ENCODE results near the gene NLRC4. TPM values are rescaled to one million over a fixed set of nuclear protein-coding genes. Genes with fewer than 3 reads are reported as not detected.
A peak's percentile ranks its signal among the peaks of the same experiment; 100 is the strongest.

NLRC4 gene
- total RNA-seq, 1 experiment from 2014 or later: not detected

GRCh38 chr2:32290000-32290339 is 25.3 kb upstream of the NLRC4 start:
- Mint-ChIP-seq H3K27ac (ENCODE audit: unreplicated experiment) (peak overlapping the region; percentile 77), H3K27me3 (ENCODE audit: unreplicated experiment) (no peaks in the 10 kb centered on the region), H3K36me3 (ENCODE audit: insufficient read depth, unreplicated experiment) (peaks cover 11% of the 10 kb centered on the region), H3K9me3 (ENCODE audit: low read depth, unreplicated experiment) (no peaks in the 10 kb centered on the region), H3K4me3 (ENCODE audit: low read depth, unreplicated experiment) (no peak overlapping the region), H3K4me1 (ENCODE audit: low read depth, unreplicated experiment) (peaks cover 12% of the 10 kb centered on the region)
- TF ChIP-seq CTCF (IDR thresholded peaks at IDR 0.05; ENCODE audit: unreplicated experiment): no peak
- no TSS peak for BruUV-seq (replicated peaks)
- CTCF ChIA-PET: no interaction called here
- intact Hi-C loops (cut with micrococcal nuclease; ENCODE audit: unreplicated experiment): no loop called here
- no peak for DNase-seq

- Mint-ChIP-seq H3K9me3 (ENCODE audit: low read depth, unreplicated experiment) (no peaks in the 10 kb centered on the region), H3K27me3 (ENCODE audit: unreplicated experiment) (no peaks in the 10 kb centered on the region), H3K36me3 (ENCODE audit: insufficient read depth, unreplicated experiment) (peaks cover 11% of the 10 kb centered on the region), H3K4me1 (ENCODE audit: low read depth, unreplicated experiment) (peaks cover 18% of the 10 kb centered on the region), H3K4me3 (ENCODE audit: low read depth, unreplicated experiment) (no peak overlapping the region), H3K27ac (ENCODE audit: unreplicated experiment) (peak overlapping the region; percentile 77)
- peak; percentile 13 for DNase-seq
- intact Hi-C loops (cut with micrococcal nuclease; ENCODE audit: unreplicated experiment): no loop called here
- BruUV-seq (replicated peaks): no TSS peak
- CTCF ChIA-PET: no interaction called here
- TF ChIP-seq CTCF (IDR thresholded peaks at IDR 0.05; ENCODE audit: unreplicated experiment): no peak
Measured at GRCh38 chr2:32289165-32289999, 24.7 kb upstream of the NLRC4 start.

- no TSS peak for BruUV-seq (replicated peaks)
- Mint-ChIP-seq H3K4me1 (ENCODE audit: low read depth, unreplicated experiment) (peaks cover 30% of the 10 kb centered on the region), H3K36me3 (ENCODE audit: insufficient read depth, unreplicated experiment) (peaks cover 13% of the 10 kb centered on the region), H3K27me3 (ENCODE audit: unreplicated experiment) (no peaks in the 10 kb centered on the region), H3K27ac (ENCODE audit: unreplicated experiment) (peak overlapping the region; percentile 12), H3K9me3 (ENCODE audit: low read depth, unreplicated experiment) (no peaks in the 10 kb centered on the region), H3K4me3 (ENCODE audit: low read depth, unreplicated experiment) (peak overlapping the region; percentile 1)
- TF ChIP-seq CTCF (IDR thresholded peaks at IDR 0.05; ENCODE audit: unreplicated experiment): no peak
- no peak for DNase-seq
- intact Hi-C loops (cut with micrococcal nuclease; ENCODE audit: unreplicated experiment): no loop called here
- CTCF ChIA-PET: no interaction called here
Measured at GRCh38 chr2:32284321-32284720, 19.6 kb upstream of the NLRC4 start.

GRCh38 chr2:32278478-32278853 is 13.8 kb upstream of the NLRC4 start:
- CTCF ChIA-PET: no interaction called here
- intact Hi-C loops (cut with micrococcal nuclease; ENCODE audit: unreplicated experiment): no loop called here
- DNase-seq: no peak
- no peak for TF ChIP-seq CTCF (IDR thresholded peaks at IDR 0.05; ENCODE audit: unreplicated experiment)
- BruUV-seq (replicated peaks): no TSS peak
- H3K4me3 Mint-ChIP-seq (ENCODE audit: low read depth, unreplicated experiment): peak overlapping the region; percentile 87
- peaks cover 14% of the 10 kb centered on the region for H3K4me1 Mint-ChIP-seq (ENCODE audit: low read depth, unreplicated experiment)
- peaks cover 29% of the 10 kb centered on the region for H3K36me3 Mint-ChIP-seq (ENCODE audit: insufficient read depth, unreplicated experiment)
- no peaks in the 10 kb centered on the region for H3K27me3 Mint-ChIP-seq (ENCODE audit: unreplicated experiment)
- H3K27ac Mint-ChIP-seq (ENCODE audit: unreplicated experiment): peak overlapping the region; percentile 92
- no peaks in the 10 kb centered on the region for H3K9me3 Mint-ChIP-seq (ENCODE audit: low read depth, unreplicated experiment)

Data from Calu3 (cell line).